Thyroid gland (tissue), 4 donors: ENCODE data around the gene RAE1. TPM values are rescaled to one million over a fixed set of nuclear protein-coding genes. Genes with fewer than 3 reads are reported as not detected.
A peak's percentile ranks its signal among the peaks of the same experiment; 100 is the strongest.

Experiments used
- DNase-seq, 2 donors: peaks; one replicate each; pipeline ENCODE4 v3.0.0-alpha.2; 2019
- H3K27ac ChIP-seq, 3 donors: fragments of 200-600 bp; sonication (generic); 1 replicate in 2 of 3; 2 replicates in 1 of 3; pipeline ENCODE4 v1.5.1; 2016 to 2019; ENCODE audit warnings: mild to moderate bottlenecking in 1 of 3, moderate library complexity in 1 of 3
- H3K27me3 ChIP-seq: fragments of 200-600 bp; sonication (generic); one replicate; pipeline ENCODE4 v1.5.1; 2019
- H3K36me3 ChIP-seq, 2 donors: fragments of 200-600 bp; sonication (generic); one replicate each; pipeline ENCODE4 v1.5.1; 2016 to 2019
- H3K4me1 ChIP-seq, 2 donors: fragments of 200-600 bp; sonication (generic); one replicate each; pipeline ENCODE4 v1.5.1; 2017 to 2019
- H3K4me3 ChIP-seq, 3 donors: fragments of 200-600 bp; sonication (generic); replicated peaks in 1 of 3; 1 replicate in 2 of 3; 2 replicates in 1 of 3; pipeline ENCODE4 v1.5.1; 2016; ENCODE audit warnings: mild to moderate bottlenecking in 1 of 3
- H3K9me3 ChIP-seq: fragments of 200-600 bp; sonication (generic); one replicate; pipeline ENCODE4 v1.5.1; 2017
- CTCF ChIP-seq, 6 experiments: fragments of 200-600 bp in 3 of 6; fragments of 450-650 bp in 3 of 6; sonication (generic) in 3 of 6; IDR thresholded peaks; one replicate each; pipeline ENCODE4 v1.5.1; 2016 to 2019; ENCODE audit warnings: antibody characterized with exemption in 6 of 6, mild to moderate bottlenecking in 2 of 6, inconsistent platforms in 1 of 6, moderate library complexity in 1 of 6
- POLR2A ChIP-seq, 2 donors: fragments of 450-650 bp; IDR thresholded peaks; one replicate each; pipeline ENCODE4 v1.6.1; 2017; ENCODE audit warnings: antibody characterized with exemption in 2 of 2, mild to moderate bottlenecking in 2 of 2, moderate library complexity in 1 of 2
- WGBS, 2 donors: methylation state at CpG; one replicate each; pipeline ENCODE4 v1.1.5; 2017; 5-methylcytosine and 5-hydroxymethylcytosine counted together
- intact Hi-C: fragments of 100-400 bp; cut with DNase I; formaldehyde crosslinking; loops from one replicate; pipeline ENCODE4 v1.15.1; 2023
- total RNA-seq, 4 donors: library from RNA; depleted of rRNA; stranded (reverse); fragments of >200 nt; gene quantifications; one replicate each; pipeline ENCODE4 v1.2.3, GENCODE V29; 2016

RAE1 gene
- total RNA-seq, 4 donors from 2014 or later = 17.5 to 26.4 (median 22.3) TPM

- Histone ChIP-seq H3K27me3 (no peaks in the 10 kb centered on the region), H3K9me3 (no peaks in the 10 kb centered on the region), H3K4me1 (peaks cover 5 to 10% of the 10 kb centered on the region in 2 donors), H3K36me3 (peaks cover 0 to 4% of the 10 kb centered on the region in 2 donors), H3K4me3 (no peak overlapping the region), H3K27ac (no peak overlapping the region)
- intact Hi-C loops = no loop called here
- DNase-seq = no peak
- TF ChIP-seq POLR2A (IDR thresholded peaks at IDR 0.05) = no peak
- TF ChIP-seq CTCF (IDR thresholded peaks at IDR 0.05) = no peak
- 88 to 95% methylated on average over 11 to 16 of the region's 16 CpGs for WGBS, 2 donors
Observed at GRCh38 chr20:57396212-57396983, 45.3 kb downstream of the RAE1 start.

GRCh38 chr20:57396984-57397692 is 46.1 kb downstream of the RAE1 start:
- no peak overlapping the region for H3K4me3 ChIP-seq
- no peaks in the 10 kb centered on the region for H3K9me3 ChIP-seq
- H3K27me3 ChIP-seq = no peaks in the 10 kb centered on the region
- no peak overlapping the region for H3K27ac ChIP-seq
- no peak for DNase-seq
- H3K4me1 ChIP-seq = peaks cover 3 to 9% of the 10 kb centered on the region in 2 donors
- TF ChIP-seq POLR2A (IDR thresholded peaks at IDR 0.05) = no peak
- TF ChIP-seq CTCF (IDR thresholded peaks at IDR 0.05) = no peak
- peaks cover 0 to 4% of the 10 kb centered on the region in 2 donors for H3K36me3 ChIP-seq
- intact Hi-C loops = no loop called here
- 80 to 86% methylated on average over 11 to 13 of the region's 16 CpGs for WGBS, 2 donors

GRCh38 chr20:57397693-57398108 is 46.6 kb downstream of the RAE1 start:
- no peak for DNase-seq
- H3K9me3 ChIP-seq = no peaks in the 10 kb centered on the region
- peaks cover 0 to 4% of the 10 kb centered on the region in 2 donors for H3K36me3 ChIP-seq
- TF ChIP-seq CTCF (IDR thresholded peaks at IDR 0.05) = no peak
- TF ChIP-seq POLR2A (IDR thresholded peaks at IDR 0.05) = no peak
- H3K4me3 ChIP-seq = no peak overlapping the region
- 77 to 84% methylated on average over 13 of the region's 13 CpGs for WGBS, 2 donors
- no peak overlapping the region for H3K27ac ChIP-seq
- no peaks in the 10 kb centered on the region for H3K27me3 ChIP-seq
- intact Hi-C loops = no loop called here
- peaks cover 0 to 4% of the 10 kb centered on the region in 2 donors for H3K4me1 ChIP-seq

GRCh38 chr20:57398231-57398821 is 47.3 kb downstream of the RAE1 start:
- no peaks in the 10 kb centered on the region for H3K4me1 ChIP-seq

More at GRCh38 chr20:57398231-57398821, 47.3 kb downstream of the RAE1 start:
- Histone ChIP-seq H3K27ac (no peak overlapping the region), H3K4me3 (no peak overlapping the region), H3K9me3 (no peaks in the 10 kb centered on the region), H3K27me3 (no peaks in the 10 kb centered on the region), H3K36me3 (peaks cover 0 to 4% of the 10 kb centered on the region in 2 donors)
- TF ChIP-seq CTCF (IDR thresholded peaks at IDR 0.05) (no peak), POLR2A (IDR thresholded peaks at IDR 0.05) (no peak)
- DNase-seq = peak; percentile 20 to 44
- 75 to 79% methylated on average over 7 to 19 of the region's 27 CpGs for WGBS, 2 donors
- intact Hi-C loops = no loop called here
